HepG2 (cell line): ENCODE results near the gene ILKAP. TPM values are rescaled to one million over a fixed set of nuclear protein-coding genes. Genes with fewer than 3 reads are reported as not detected.

Experiments
- ATAD3A ChIP-seq: sonication (generic); formaldehyde crosslinking; IDR thresholded peaks from 2 replicates; pipeline ENCODE4 v1.4.0; 2020; ENCODE audit warnings: missing genetic modification reagents
- ATF3 ChIP-seq: sonication (generic); formaldehyde crosslinking; IDR thresholded peaks from 2 replicates; pipeline ENCODE4 v1.4.0; 2020; ENCODE audit warnings: missing genetic modification reagents
- CEBPG ChIP-seq: IDR thresholded peaks from 2 replicates; pipeline ENCODE4 v1.6.1; 2016
- CENPT ChIP-seq: sonication (generic); formaldehyde crosslinking; IDR thresholded peaks from 2 replicates; pipeline ENCODE4 v1.8.0; 2022; ENCODE audit warnings: low read depth, mild to moderate bottlenecking, moderate library complexity, missing genetic modification reagents
- ELF1 ChIP-seq: sonication (generic); formaldehyde crosslinking; IDR thresholded peaks from 2 replicates; pipeline ENCODE4 v1.4.0; 2020; ENCODE audit warnings: missing genetic modification reagents
- HOXA3 ChIP-seq: sonication (generic); formaldehyde crosslinking; IDR thresholded peaks from 2 replicates; pipeline ENCODE4 v1.5.0; 2020; ENCODE audit warnings: missing genetic modification reagents
- HOXA9 ChIP-seq: sonication (generic); formaldehyde crosslinking; IDR thresholded peaks from 2 replicates; pipeline ENCODE4 v1.8.1; 2022; ENCODE audit warnings: missing genetic modification reagents, mild to moderate bottlenecking, moderate library complexity, borderline replicate concordance
- KLF9 ChIP-seq: IDR thresholded peaks from 2 replicates; pipeline ENCODE4 v1.6.1; 2016; ENCODE audit warnings: low read depth
- MTA3 ChIP-seq: sonication (generic); formaldehyde crosslinking; IDR thresholded peaks from 2 replicates; pipeline ENCODE4 v1.4.0; 2020; ENCODE audit warnings: missing genetic modification reagents
- MXD1 ChIP-seq: sonication (generic); formaldehyde crosslinking; IDR thresholded peaks from 2 replicates; pipeline ENCODE4 v1.4.0; 2020; ENCODE audit warnings: mild to moderate bottlenecking, missing genetic modification reagents
- NPAS2 ChIP-seq: sonication (generic); formaldehyde crosslinking; IDR thresholded peaks from 2 replicates; pipeline ENCODE4 v1.8.0; 2022; ENCODE audit warnings: mild to moderate bottlenecking, missing genetic modification reagents, borderline replicate concordance
- PITX1 ChIP-seq: sonication (generic); formaldehyde crosslinking; IDR thresholded peaks from 2 replicates; pipeline ENCODE4 v1.5.1; 2020; ENCODE audit warnings: mild to moderate bottlenecking, missing genetic modification reagents
- RELA ChIP-seq: sonication (generic); formaldehyde crosslinking; IDR thresholded peaks from 2 replicates; pipeline ENCODE4 v1.4.0; 2020; ENCODE audit warnings: missing genetic modification reagents
- SNAPC4 ChIP-seq: sonication (generic); formaldehyde crosslinking; IDR thresholded peaks from 2 replicates; pipeline ENCODE4 v1.4.0; 2020; ENCODE audit warnings: mild to moderate bottlenecking, missing genetic modification reagents
- ZBTB34 ChIP-seq: sonication (generic); formaldehyde crosslinking; IDR thresholded peaks from 2 replicates; pipeline ENCODE4 v1.8.0; 2022; ENCODE audit warnings: mild to moderate bottlenecking, missing genetic modification reagents
- ZFP90 ChIP-seq: sonication (generic); formaldehyde crosslinking; IDR thresholded peaks from 2 replicates; pipeline ENCODE4 v1.8.0; 2022; ENCODE audit warnings: missing genetic modification reagents, mild to moderate bottlenecking, inconsistent platforms, borderline replicate concordance
- ZNF274 ChIP-seq: sonication (generic); formaldehyde crosslinking; IDR thresholded peaks from 2 replicates; pipeline ENCODE4 v1.5.1; 2020; ENCODE audit warnings: mild to moderate bottlenecking, missing genetic modification reagents
- ZNF280B ChIP-seq: sonication (generic); formaldehyde crosslinking; IDR thresholded peaks from 2 replicates; pipeline ENCODE4 v1.5.0; 2020; ENCODE audit warnings: missing genetic modification reagents, mild to moderate bottlenecking, borderline replicate concordance
- ZNF30 ChIP-seq: sonication (generic); formaldehyde crosslinking; IDR thresholded peaks from 2 replicates; pipeline ENCODE4 v1.5.0; 2020; ENCODE audit warnings: mild to moderate bottlenecking, missing genetic modification reagents
- ZNF616 ChIP-seq: sonication (generic); formaldehyde crosslinking; IDR thresholded peaks from 2 replicates; pipeline ENCODE4 v1.5.0; 2020; ENCODE audit warnings: low read depth, mild to moderate bottlenecking, missing genetic modification reagents
- ZNF782 ChIP-seq: sonication (generic); formaldehyde crosslinking; IDR thresholded peaks from 2 replicates; pipeline ENCODE4 v1.4.0; 2020; ENCODE audit warnings: missing genetic modification reagents, mild to moderate bottlenecking, borderline replicate concordance
- ZSCAN20 ChIP-seq: sonication (generic); formaldehyde crosslinking; IDR thresholded peaks from 2 replicates; pipeline ENCODE4 v1.4.0; 2020; ENCODE audit warnings: missing genetic modification reagents, mild to moderate bottlenecking, borderline replicate concordance
- polyA plus RNA-seq, 8 experiments: library from polyadenylated mRNA; depleted of rRNA in 3 of 8; stranded (reverse) in 7 of 8; unstranded in 1 of 8; fragments of >200 nt; fragmentation: Illumina TruSeq in 4 of 8; extraction: Trizol in 4 of 8; gene quantifications; 2 replicates each; pipeline versions ENCODE4 v1.2.1 to v1.2.3, GENCODE V29; 2011 to 2016; ENCODE audit warnings: low read depth in 4 of 8, missing spikeins in 1 of 8, mixed read lengths in 1 of 8; ENCODE audit not compliant: insufficient read depth in 1 of 8
- total RNA-seq, 5 experiments: library from RNA; depleted of rRNA; stranded (reverse); fragments of >200 nt; fragmentation: Illumina TruSeq; extraction: Trizol; gene quantifications; 2 replicates each; pipeline ENCODE4 v1.2.3, GENCODE V29; 2016; ENCODE audit warnings: low read depth in 1 of 5

ILKAP gene
- total and polyA plus RNA-seq, 2 of the 13 experiments (the other 11 are each of a cell fraction or from before 2014, with no cell fraction given): 29.6 to 33.1 TPM

GRCh38 chr2:238136820-238137537, 66.5 kb downstream of the ILKAP start (continued):
- no peak for TF ChIP-seq SNAPC4 (CRISPR knock-in tag)
- TF ChIP-seq ELF1 (CRISPR knock-in tag): no peak
- 0 out of 2 replicates have a peak, but pooled peaks have one; percentile 62 for TF ChIP-seq ZNF782 (CRISPR knock-in tag)
- no peak for TF ChIP-seq ATF3 (CRISPR knock-in tag)
- TF ChIP-seq MXD1: no peak
- TF ChIP-seq ATAD3A (CRISPR knock-in tag): no peak
- TF ChIP-seq KLF9 (CRISPR knock-in tag): no peak
- TF ChIP-seq PITX1: no peak
- TF ChIP-seq HOXA9: 0 out of 2 replicates have a peak, but pooled peaks have one; percentile 48
- TF ChIP-seq NPAS2 (CRISPR knock-in tag): no peak
- no peak for TF ChIP-seq ZNF30 (CRISPR knock-in tag)
- TF ChIP-seq ZBTB34 (CRISPR knock-in tag): peak; percentile 96
- TF ChIP-seq ZSCAN20 (CRISPR knock-in tag): no peak
- peak; percentile 94 for TF ChIP-seq ZFP90 (CRISPR knock-in tag)
- no peak for TF ChIP-seq ZNF280B (CRISPR knock-in tag)
- no peak for TF ChIP-seq CENPT (CRISPR knock-in tag)
- no peak for TF ChIP-seq RELA
- TF ChIP-seq CEBPG: peak; percentile 89
- no peak for TF ChIP-seq HOXA3
- no peak for TF ChIP-seq ZNF616 (CRISPR knock-in tag)
- peak; percentile 65; the same call in 1 of the 2 replicates for TF ChIP-seq ZNF274 (CRISPR knock-in tag)
- TF ChIP-seq MTA3 (CRISPR knock-in tag): no peak
